Anterior cingulate cortex (tissue), 58 donors: ENCODE data around the gene SPATA3.
"Not testable (repeated sequence)": the region's sequence is repeated elsewhere in the genome, so short reads cannot be mapped to it uniquely, and the experiment has no call there.

Source experiments
- DNase-seq, 58 donors: peaks; one replicate each; lab custom pipeline; 2025; lab: John Stamatoyannopoulos, UW

Gene SPATA3

GRCh38 chr2:231015926-231016325, 20.0 kb downstream of the SPATA3 start:
- peak in 13 of 58 donors; percentile 30 to 83 (median 59) for DNase-seq

- no peak for DNase-seq
Observed at GRCh38 chr2:231016566-231017230, 20.8 kb downstream of the SPATA3 start.

DNA sequence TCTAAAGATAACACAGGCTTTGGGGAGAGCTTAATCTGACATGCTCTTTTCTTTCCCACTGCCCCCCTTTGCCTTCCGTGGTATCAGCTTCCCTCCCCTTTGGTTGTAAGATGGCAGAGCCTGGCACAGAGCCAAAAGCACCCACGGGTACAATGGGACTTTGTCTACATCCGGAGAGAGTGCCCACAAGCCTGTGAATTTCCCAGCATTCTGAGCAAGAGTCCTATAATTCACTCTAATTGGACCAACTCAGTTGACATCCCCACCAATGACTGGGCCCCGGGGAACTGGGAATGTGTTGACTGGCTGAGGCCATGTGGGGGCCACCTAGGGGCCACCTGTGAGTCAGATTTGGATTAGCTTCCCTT, 21.3 kb downstream of the SPATA3 start:
- DNase-seq: peak in 51 of 58 donors; percentile 9 to 96 (median 71)

- DNase-seq: no peak
Observed at GRCh38 chr2:231018184-231018583, 22.3 kb downstream of the SPATA3 start.

DNA sequence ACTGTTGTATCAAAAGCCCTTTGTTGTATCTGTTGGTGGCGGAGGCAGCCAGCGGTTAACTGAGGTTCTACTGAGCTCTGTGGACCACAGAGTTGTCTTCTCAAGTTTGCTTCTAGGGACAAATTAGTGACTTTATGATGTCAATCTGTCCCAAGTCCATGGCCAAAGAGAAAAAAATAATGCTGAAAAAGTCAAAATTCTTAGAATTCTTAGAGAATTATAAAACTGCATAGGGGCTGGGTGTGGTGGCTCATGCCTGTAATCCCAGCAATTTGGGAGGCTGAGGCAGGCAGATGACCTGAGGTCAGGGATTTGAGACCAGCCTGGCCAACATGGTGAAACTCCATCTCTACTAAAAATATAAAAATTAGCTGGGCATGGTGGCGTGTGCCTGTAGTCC, 29.1 kb downstream of the SPATA3 start:
- DNase-seq: not testable (repeated sequence)

GRCh38 chr2:231028889-231029288, 33.0 kb downstream of the SPATA3 start:
- DNase-seq: no peak

GRCh38 chr2:231029563-231029962, 33.6 kb downstream of the SPATA3 start:
- peak in 1 of 58 donors; percentile 32 for DNase-seq

- no peak for DNase-seq
Observed at GRCh38 chr2:231030725-231031124, 34.8 kb downstream of the SPATA3 start.

- no peak for DNase-seq
Observed at GRCh38 chr2:231032575-231033140, 36.7 kb downstream of the SPATA3 start.

- DNase-seq: no peak
Observed at GRCh38 chr2:231033147-231034132, 37.5 kb downstream of the SPATA3 start.

DNA sequence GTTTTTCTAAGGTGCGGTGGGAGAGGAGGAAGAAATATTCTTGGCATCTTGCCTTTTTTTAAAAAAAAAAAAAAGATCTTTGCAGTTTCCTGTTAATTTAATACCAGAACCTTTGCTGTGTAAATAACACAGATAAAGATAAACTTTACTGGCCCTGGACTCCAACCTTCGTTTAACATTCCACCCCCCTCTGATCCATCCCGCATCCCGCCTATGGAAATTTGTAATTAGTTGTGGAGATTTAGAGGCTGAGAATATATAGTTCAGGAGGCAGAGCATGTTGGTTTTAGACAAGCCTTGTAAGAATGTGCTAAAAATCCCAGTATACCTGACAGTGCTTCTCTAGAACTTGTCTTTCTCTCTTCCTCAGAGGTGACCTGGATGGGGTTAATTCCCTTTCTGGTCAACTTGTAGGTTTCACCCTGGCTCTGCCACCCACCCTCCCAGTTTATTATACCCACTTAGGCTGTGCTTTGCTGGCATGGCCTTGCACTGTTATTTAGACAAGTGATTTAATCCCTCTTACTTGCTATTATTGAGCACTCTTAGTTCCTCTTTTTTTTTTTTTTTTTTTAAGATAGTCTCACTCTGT, 38.5 kb downstream of the SPATA3 start:
- no peak for DNase-seq

DNA sequence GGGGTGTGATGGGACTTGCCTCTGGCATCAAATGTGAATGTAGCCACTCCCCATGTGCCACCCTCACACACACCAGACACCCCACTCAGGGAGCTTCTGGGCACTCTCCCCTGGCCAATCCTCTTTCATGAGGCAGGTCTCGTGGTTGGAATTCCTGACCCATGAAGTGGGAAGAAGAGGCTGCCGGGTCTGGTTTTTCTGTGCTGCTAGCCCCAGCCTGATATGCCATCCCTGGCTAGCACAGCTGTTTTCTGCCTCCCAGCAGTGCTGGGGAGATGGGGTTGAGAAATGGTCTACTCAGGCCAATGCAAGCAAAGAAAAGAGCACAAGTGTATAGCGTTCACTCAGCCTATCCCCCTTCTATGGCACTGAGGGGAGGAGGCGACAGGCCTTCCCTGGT, 40.2 kb downstream of the SPATA3 start:
- DNase-seq: no peak

GRCh38 chr2:231036578-231037106, 40.7 kb downstream of the SPATA3 start:
- DNase-seq: no peak

- peak in 10 of 58 donors; percentile 31 to 61 (median 38) for DNase-seq
Observed at GRCh38 chr2:231037202-231037730, 41.3 kb downstream of the SPATA3 start, which contains the start of gene C2orf72. Gene C2orf72 (plus strand): TSS chr2:231037523. CDS start chr2:231037566, 43 bp downstream.

- DNase-seq: peak in 37 of 58 donors; percentile 30 to 67 (median 50)
Observed at GRCh38 chr2:231037731-231038482, 42.0 kb downstream of the SPATA3 start.

DNA sequence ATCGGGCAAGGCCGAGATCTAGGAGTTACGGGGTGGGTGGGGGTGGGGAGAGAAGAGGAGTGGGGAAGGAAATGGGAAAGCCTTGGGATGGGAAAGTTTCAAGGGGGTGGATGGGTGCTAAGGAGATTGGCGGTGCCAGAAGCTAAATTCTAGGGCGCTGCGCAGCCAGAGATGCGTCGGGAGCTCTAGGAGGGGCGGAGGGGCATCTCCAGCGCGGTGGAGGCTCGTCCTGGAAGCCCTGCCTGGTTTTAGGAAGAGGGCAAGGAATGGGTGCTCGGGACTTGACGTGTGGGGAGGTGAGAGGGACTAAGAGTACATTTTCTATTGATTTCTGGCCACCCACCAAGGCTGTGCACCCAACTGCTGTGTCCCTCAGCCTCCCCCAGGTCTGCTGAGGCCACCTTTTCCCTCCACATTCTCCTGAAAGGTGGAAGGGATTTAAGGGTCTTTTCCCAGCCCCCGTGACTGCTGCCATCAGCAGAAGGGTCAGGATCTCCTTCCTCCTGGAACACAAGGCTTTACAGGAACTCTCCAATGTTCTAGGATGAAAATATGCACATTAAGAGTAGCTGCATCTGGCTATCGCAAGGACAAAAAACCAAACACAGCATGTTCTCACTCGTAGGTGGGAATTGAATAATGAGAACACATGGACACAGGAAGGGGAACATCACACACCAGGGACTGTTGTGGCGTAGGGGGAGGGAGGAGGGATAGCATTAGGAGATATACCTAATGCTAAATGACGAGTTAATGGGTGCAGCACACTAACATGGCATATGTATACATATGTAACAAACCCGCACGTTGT, 42.8 kb downstream of the SPATA3 start:
- peak in 8 of 58 donors; percentile 23 to 51 (median 40) for DNase-seq

DNA sequence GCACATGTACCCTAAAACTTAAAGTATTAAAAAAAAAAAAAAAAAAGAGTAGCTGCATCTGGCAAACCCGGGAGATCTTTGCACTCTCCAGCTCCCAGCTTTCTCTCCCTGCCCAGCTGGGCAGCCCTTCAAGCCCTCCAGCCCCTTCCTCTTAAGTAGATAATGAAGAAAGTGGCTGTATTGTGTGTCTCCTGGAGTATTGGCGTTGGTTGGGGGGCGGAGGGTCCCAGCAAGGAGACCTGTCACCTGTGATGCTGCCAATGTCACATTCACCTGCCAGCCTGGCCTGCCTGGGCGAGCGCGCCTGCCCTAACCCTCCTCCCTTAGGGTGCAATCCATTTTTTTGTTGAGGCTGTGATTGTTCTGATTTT, 43.4 kb downstream of the SPATA3 start:
- DNase-seq: no peak

GRCh38 chr2:231039821-231040364, 44.0 kb downstream of the SPATA3 start:
- DNase-seq: no peak
